A549 (cell line): ENCODE data around the gene CYP2R1. TPM values are rescaled to one million over a fixed set of nuclear protein-coding genes. Genes with fewer than 3 reads are reported as not detected.

Experiments
- ATAC-seq, 2 experiments: fragments of 200-7000 bp in 1 of 2; fragments of >200 bp in 1 of 2; cut with Nextera tagmentation in 1 of 2; cut with Tn5 transposase in 1 of 2; 3 replicates each; pipeline versions ENCODE4 v1.8.0 to v1.9.1; 2018 to 2020; ENCODE audit warnings: mild to moderate bottlenecking in 1 of 2, moderate library complexity in 1 of 2
- CTCF ChIA-PET: fragments of 300-600 bp; sonication (Branson Sonifier 250); formaldehyde crosslinking; extraction: SDS; loops from one replicate; lab custom pipeline; 2021; ENCODE audit warnings: antibody characterized with exemption, inconsistent platforms; lab: Yijun Ruan, JAX
- POLR2A ChIA-PET: fragments of 350-600 bp; formaldehyde crosslinking; extraction: SDS; loops from one replicate; lab custom pipeline; 2021; ENCODE audit warnings: antibody characterized with exemption, inconsistent platforms; lab: Yijun Ruan, JAX
- DNase-seq, 2 experiments: peaks; one replicate each; pipeline versions ENCODE4 v3.0.0 to v3.0.0-alpha.2; 2011 to 2016; ENCODE audit warnings: low read depth in 1 of 2, low spot score in 1 of 2
- FAIRE-seq: peaks from 2 replicates; lab custom pipeline; 2011; peaks lifted over from hg19 to GRCh38; lab: Jason Lieb, UNC
- H3K27ac ChIP-seq, 2 experiments: fragments of >200 bp; sonication (Bioruptor Twin); formaldehyde crosslinking; 3 replicates each; pipeline ENCODE4 v1.5.1; 2016 to 2017
- H3K4me1 ChIP-seq: fragments of >200 bp; sonication (Bioruptor Twin); formaldehyde crosslinking; 3 replicates; pipeline ENCODE4 v1.6.1; 2016
- H3K4me2 ChIP-seq: fragments of >200 bp; sonication (Bioruptor Twin); formaldehyde crosslinking; 3 replicates; pipeline ENCODE4 v1.6.1; 2016
- H3K4me3 ChIP-seq: fragments of >200 bp; sonication (Bioruptor Twin); formaldehyde crosslinking; 3 replicates; pipeline ENCODE4 v1.5.1; 2016
- H3K9me3 ChIP-seq: fragments of >200 bp; sonication (Bioruptor Twin); formaldehyde crosslinking; 3 replicates; pipeline ENCODE4 v1.6.1; 2016
- CBX8 ChIP-seq: fragments of 200-600 bp; sonication (generic); IDR thresholded peaks from 2 replicates; pipeline ENCODE4 v1.6.1; 2016
- EHMT2 ChIP-seq: fragments of 200-600 bp; sonication (generic); IDR thresholded peaks from 2 replicates; pipeline ENCODE4 v1.6.1; 2016; ENCODE audit warnings: antibody characterized with exemption, low read depth, mild to moderate bottlenecking, moderate library complexity
- FOXS1 ChIP-seq: fragments of 250-450 bp; sonication (Bioruptor Pico); IDR thresholded peaks from 2 replicates; pipeline ENCODE4 v1.5.0; 2020; ENCODE audit warnings: mild to moderate bottlenecking, moderate library complexity
- HDAC2 ChIP-seq: fragments of 200-600 bp; sonication (generic); IDR thresholded peaks from 2 replicates; pipeline ENCODE4 v1.6.1; 2016
- HOXB13 ChIP-seq: fragments of 250-450 bp; sonication (Bioruptor Pico); IDR thresholded peaks from 2 replicates; pipeline ENCODE4 v1.5.0; 2020; ENCODE audit warnings: low read depth, mild to moderate bottlenecking, moderate library complexity
- JUN ChIP-seq, 2 experiments: fragments of >200 bp; sonication (Bioruptor Twin); formaldehyde crosslinking; IDR thresholded peaks; 2 replicates in 1 of 2; 3 replicates in 1 of 2; pipeline ENCODE4 v1.6.1; 2016 to 2017
- JUNB ChIP-seq: fragments of >200 bp; sonication (Bioruptor Twin); formaldehyde crosslinking; IDR thresholded peaks from 2 replicates; pipeline ENCODE4 v1.6.1; 2016
- MYC ChIP-seq: IDR thresholded peaks from 2 replicates; pipeline ENCODE4 v1.6.1; 2012; ENCODE audit warnings: mild to moderate bottlenecking, inconsistent platforms, low read length, improper control_type of control experiment, borderline replicate concordance
- NFE2L2 ChIP-seq: fragments of 150-350 bp; conservative IDR thresholded peaks from 2 replicates; pipeline ENCODE4 v1.6.1; 2014; ENCODE audit warnings: low read length
- POLR2A ChIP-seq: IDR thresholded peaks from 2 replicates; pipeline ENCODE4 v1.6.1; 2012; ENCODE audit warnings: mild to moderate bottlenecking, low read length
- RNF2 ChIP-seq: fragments of 200-600 bp; sonication (generic); IDR thresholded peaks from 2 replicates; pipeline ENCODE4 v1.6.1; 2016; ENCODE audit warnings: low read depth, mild to moderate bottlenecking, antibody characterized with exemption, moderate library complexity, borderline replicate concordance
- SMC3 ChIP-seq: fragments of >200 bp; sonication (Bioruptor Twin); formaldehyde crosslinking; IDR thresholded peaks from 3 replicates; pipeline ENCODE4 v1.6.1; 2018; ENCODE audit warnings: inconsistent platforms
- WGBS: methylation state at CpG from one replicate; pipeline ENCODE4 v1.1.6; 2017; ENCODE audit errors: missing lambda C conversion rate; 5-methylcytosine and 5-hydroxymethylcytosine counted together
- polyA minus RNA-seq: library from RNA; depleted of rRNA, polyadenylated mRNA; stranded (reverse); fragments of >200 nt; gene quantifications from 2 replicates; pipeline ENCODE4 v1.2.3, GENCODE V29; 2011; rRNA and poly(A)+ RNA removed
- polyA plus RNA-seq, 4 experiments: library from polyadenylated mRNA; depleted of rRNA in 3 of 4; stranded (reverse); fragments of >200 nt; fragmentation: RNase III in 1 of 4; extraction: RNeasy Plus Mini Kit Qiagen cat#74134 plus additional on column Dnase treatment in 1 of 4; gene quantifications; 2 replicates in 3 of 4; 3 replicates in 1 of 4; pipeline ENCODE4 v1.2.3, GENCODE V29; 2011 to 2017
- TF ChIP-seq, protein P1 (sequence below): IDR thresholded peaks from 2 replicates; pipeline ENCODE4 v1.6.1; 2012
- TF ChIP-seq, protein P2 (sequence below): fragments of 450-650 bp; IDR thresholded peaks from 2 replicates; pipeline ENCODE4 v1.6.1; 2014; ENCODE audit warnings: antibody characterized with exemption
- TF ChIP-seq, protein P3 (sequence below): IDR thresholded peaks from 2 replicates; pipeline ENCODE4 v1.6.1; 2012; ENCODE audit warnings: low read depth, borderline replicate concordance
- TF ChIP-seq, protein P4 (sequence below): fragments of >200 bp; sonication (Bioruptor Twin); formaldehyde crosslinking; IDR thresholded peaks from 3 replicates; pipeline ENCODE4 v1.5.1; 2016
- TF ChIP-seq, protein P5 (sequence below): IDR thresholded peaks from 2 replicates; pipeline ENCODE4 v1.6.1; 2012

Gene CYP2R1, protein sequence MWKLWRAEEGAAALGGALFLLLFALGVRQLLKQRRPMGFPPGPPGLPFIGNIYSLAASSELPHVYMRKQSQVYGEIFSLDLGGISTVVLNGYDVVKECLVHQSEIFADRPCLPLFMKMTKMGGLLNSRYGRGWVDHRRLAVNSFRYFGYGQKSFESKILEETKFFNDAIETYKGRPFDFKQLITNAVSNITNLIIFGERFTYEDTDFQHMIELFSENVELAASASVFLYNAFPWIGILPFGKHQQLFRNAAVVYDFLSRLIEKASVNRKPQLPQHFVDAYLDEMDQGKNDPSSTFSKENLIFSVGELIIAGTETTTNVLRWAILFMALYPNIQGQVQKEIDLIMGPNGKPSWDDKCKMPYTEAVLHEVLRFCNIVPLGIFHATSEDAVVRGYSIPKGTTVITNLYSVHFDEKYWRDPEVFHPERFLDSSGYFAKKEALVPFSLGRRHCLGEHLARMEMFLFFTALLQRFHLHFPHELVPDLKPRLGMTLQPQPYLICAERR
- polyA plus RNA-seq (2011; rRNA removed) (37.9 and 43.8 TPM in 2 replicates), polyA plus RNA-seq (2017; fragmentation: RNase III; extraction: RNeasy Plus Mini Kit Qiagen cat#74134 plus additional on column Dnase treatment) (13.3 to 16.4 TPM (median 16.4 TPM) in 3 replicates), polyA minus RNA-seq (9.8 and 11.9 TPM in 2 replicates)
- 6.7 and 7.7 TPM in 2 replicates for polyA plus RNA-seq (2012; cell fraction: cytosol; rRNA removed)
- polyA plus RNA-seq (2012; cell fraction: nucleus; rRNA removed): 5.5 and 7.5 TPM in 2 replicates

DNA sequence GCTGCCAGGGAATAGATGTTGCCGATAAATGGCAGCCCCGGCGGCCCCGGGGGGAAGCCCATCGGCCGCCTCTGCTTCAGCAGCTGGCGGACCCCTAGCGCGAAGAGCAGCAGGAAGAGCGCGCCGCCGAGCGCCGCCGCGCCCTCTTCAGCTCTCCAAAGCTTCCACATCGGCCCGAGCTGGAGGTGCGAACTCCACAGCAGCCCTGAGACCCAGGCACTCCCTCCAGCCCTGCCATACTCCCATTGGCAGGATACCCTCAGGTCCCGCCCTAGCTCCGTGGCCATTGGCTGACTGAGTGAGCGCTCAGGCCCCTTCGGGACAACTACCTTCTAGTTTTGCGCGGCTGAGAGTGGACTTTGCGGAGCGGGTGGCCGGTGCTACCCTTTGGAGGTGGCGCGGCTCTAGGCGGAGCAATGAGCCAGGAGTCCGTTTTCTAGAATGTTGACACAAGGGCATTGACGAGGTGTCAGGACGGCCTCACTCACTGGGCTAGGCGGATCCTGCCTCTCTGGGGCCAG is at the start of gene CYP2R1:
Gene CYP2R1 (minus strand): TSS at position 196 of the 521 bp plus-strand sequence. CDS start 26 bp downstream, at position 170.
- under 1% methylated on average over 9 of the region's 36 CpGs for WGBS
- ChIA-PET POLR2A (interaction anchor here (0.7 to 1.6 kb wide), 11 partner anchors 11 to 392 kb away, joined by 3 to 11 read pairs (median 4); partner anchors contain the start of genes PDE3B and PSMA1), CTCF (interaction anchor here (0.6 to 7.8 kb wide), 6 partner anchors 10 to 1869 kb away, joined by 3 to 124 read pairs (median 5); no protein-coding TSS in a partner anchor)
- ATAC-seq (peak; percentile 96 to 99), FAIRE-seq (peak; percentile 63), DNase-seq (peak; percentile 99)
- peak within 1 kb of the TSS; percentile 55 for H3K4me3 ChIP-seq
- peaks cover 11% of the 10 kb centered on the region; the same call in 1 of the 3 replicates for H3K4me1 ChIP-seq
- H3K9me3 ChIP-seq: no peaks in the 10 kb centered on the region
- no peak for TF ChIP-seq HOXB13 (CRISPR knock-in tag)
- TF ChIP-seq, protein P1, sequence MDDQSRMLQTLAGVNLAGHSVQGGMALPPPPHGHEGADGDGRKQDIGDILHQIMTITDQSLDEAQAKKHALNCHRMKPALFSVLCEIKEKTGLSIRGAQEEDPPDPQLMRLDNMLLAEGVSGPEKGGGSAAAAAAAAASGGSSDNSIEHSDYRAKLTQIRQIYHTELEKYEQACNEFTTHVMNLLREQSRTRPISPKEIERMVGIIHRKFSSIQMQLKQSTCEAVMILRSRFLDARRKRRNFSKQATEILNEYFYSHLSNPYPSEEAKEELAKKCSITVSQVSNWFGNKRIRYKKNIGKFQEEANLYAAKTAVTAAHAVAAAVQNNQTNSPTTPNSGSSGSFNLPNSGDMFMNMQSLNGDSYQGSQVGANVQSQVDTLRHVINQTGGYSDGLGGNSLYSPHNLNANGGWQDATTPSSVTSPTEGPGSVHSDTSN: peak; percentile 85
- TF ChIP-seq, protein P2, sequence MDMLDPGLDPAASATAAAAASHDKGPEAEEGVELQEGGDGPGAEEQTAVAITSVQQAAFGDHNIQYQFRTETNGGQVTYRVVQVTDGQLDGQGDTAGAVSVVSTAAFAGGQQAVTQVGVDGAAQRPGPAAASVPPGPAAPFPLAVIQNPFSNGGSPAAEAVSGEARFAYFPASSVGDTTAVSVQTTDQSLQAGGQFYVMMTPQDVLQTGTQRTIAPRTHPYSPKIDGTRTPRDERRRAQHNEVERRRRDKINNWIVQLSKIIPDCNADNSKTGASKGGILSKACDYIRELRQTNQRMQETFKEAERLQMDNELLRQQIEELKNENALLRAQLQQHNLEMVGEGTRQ: no peak
- TF ChIP-seq, protein P3, sequence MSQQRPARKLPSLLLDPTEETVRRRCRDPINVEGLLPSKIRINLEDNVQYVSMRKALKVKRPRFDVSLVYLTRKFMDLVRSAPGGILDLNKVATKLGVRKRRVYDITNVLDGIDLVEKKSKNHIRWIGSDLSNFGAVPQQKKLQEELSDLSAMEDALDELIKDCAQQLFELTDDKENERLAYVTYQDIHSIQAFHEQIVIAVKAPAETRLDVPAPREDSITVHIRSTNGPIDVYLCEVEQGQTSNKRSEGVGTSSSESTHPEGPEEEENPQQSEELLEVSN: peak; percentile 87
- TF ChIP-seq FOXS1 (CRISPR knock-in tag): no peak
- TF ChIP-seq RNF2: 0 out of 2 replicates have a peak, but pooled peaks have one; percentile 12
- peak; percentile 66 for TF ChIP-seq POLR2A
- TF ChIP-seq EHMT2: no peak
- TF ChIP-seq, protein P4, sequence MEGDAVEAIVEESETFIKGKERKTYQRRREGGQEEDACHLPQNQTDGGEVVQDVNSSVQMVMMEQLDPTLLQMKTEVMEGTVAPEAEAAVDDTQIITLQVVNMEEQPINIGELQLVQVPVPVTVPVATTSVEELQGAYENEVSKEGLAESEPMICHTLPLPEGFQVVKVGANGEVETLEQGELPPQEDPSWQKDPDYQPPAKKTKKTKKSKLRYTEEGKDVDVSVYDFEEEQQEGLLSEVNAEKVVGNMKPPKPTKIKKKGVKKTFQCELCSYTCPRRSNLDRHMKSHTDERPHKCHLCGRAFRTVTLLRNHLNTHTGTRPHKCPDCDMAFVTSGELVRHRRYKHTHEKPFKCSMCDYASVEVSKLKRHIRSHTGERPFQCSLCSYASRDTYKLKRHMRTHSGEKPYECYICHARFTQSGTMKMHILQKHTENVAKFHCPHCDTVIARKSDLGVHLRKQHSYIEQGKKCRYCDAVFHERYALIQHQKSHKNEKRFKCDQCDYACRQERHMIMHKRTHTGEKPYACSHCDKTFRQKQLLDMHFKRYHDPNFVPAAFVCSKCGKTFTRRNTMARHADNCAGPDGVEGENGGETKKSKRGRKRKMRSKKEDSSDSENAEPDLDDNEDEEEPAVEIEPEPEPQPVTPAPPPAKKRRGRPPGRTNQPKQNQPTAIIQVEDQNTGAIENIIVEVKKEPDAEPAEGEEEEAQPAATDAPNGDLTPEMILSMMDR: no peak
- TF ChIP-seq JUNB: no peak
- TF ChIP-seq CBX8: no peak
- no peak for TF ChIP-seq MYC
- no peak for TF ChIP-seq NFE2L2
- TF ChIP-seq SMC3: no peak
- TF ChIP-seq, protein P5, sequence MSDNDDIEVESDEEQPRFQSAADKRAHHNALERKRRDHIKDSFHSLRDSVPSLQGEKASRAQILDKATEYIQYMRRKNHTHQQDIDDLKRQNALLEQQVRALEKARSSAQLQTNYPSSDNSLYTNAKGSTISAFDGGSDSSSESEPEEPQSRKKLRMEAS: peak; percentile 88
- H3K4me2 ChIP-seq: peak within 1 kb of the TSS; percentile 68
- H3K27ac ChIP-seq: peak within 1 kb of the TSS; percentile 73 to 91

DNA sequence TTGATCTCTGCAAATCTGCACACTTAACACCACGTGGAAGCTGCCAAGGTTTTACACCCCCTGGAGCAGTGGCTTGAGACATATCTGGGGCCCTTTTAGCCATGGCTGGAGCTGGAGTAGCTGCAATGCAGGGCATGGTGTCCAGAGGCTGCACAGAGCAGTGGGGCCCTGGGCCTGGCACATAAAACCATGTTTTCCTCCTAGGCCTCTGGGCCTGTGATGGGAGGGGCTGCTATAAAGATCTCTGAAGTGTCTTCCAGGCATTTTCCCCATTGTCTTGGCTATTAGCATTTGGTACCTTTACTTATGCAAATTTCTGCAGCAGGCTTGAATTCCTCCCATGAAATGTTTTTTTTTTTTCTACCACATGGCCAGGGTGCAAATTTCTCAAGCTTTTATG is 46.9 kb upstream of the CYP2R1 start:
- CTCF ChIA-PET: interaction anchor here (1.6 kb wide), 1 partner anchor 31 kb away, joined by 4 read pairs; no protein-coding TSS in a partner anchor
- POLR2A ChIA-PET: no interaction called here
- no peak for FAIRE-seq
- WGBS: 0% methylated on average over 1 of the region's 1 CpG
- Histone ChIP-seq H3K9me3 (no peaks in the 10 kb centered on the region), H3K4me1 (no peaks in the 10 kb centered on the region), H3K4me3 (no peak overlapping the region), H3K27ac (no peak overlapping the region), H3K4me2 (no peak overlapping the region)
- no peak for TF ChIP-seq JUN (IDR thresholded peaks at IDR 0.05)
- TF ChIP-seq HOXB13 (CRISPR knock-in tag): no peak
- no peak for TF ChIP-seq HDAC2
- DNase-seq: no peak
- ATAC-seq: no peak
